Activated CD8-positive, alpha-beta memory T cell treated with anti-CD3 and anti-CD28 coated beads for 24 hours (primary cell): Measurements from ENCODE around the gene RAMP1.
A peak's percentile ranks its signal among the peaks of the same experiment; 100 is the strongest.

Source experiments
- DNase-seq: peaks from one replicate; pipeline ENCODE4 v3.0.0-alpha.2; 2020

Gene RAMP1

DNA sequence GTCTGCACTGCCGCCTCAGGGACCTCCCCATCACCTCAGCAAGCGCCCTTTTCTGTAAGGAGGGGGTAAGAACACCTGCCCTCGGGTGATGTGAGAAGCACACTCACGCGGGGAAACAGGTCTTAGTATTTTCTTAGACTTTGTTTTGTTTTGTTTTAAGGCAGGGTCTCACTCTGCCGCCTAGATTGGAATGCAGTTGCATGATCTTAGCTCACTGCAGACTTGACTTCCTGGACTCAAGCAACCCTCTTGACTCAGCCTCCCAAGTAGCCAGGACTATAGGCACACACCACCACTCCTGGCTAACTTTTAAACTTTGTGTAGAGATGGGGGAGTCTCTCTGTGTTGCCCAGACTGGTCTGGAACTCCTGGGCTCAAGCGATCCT, 37.1 kb downstream of the RAMP1 start:
- no peak for DNase-seq

- DNase-seq = no peak
Measured at GRCh38 chr2:237896956-237897355, 37.5 kb downstream of the RAMP1 start.

GRCh38 chr2:237898057-237898414, 38.6 kb downstream of the RAMP1 start:
- no peak for DNase-seq

GRCh38 chr2:237900891-237901831, 41.7 kb downstream of the RAMP1 start:
- DNase-seq = no peak

GRCh38 chr2:237901932-237902850, 42.8 kb downstream of the RAMP1 start:
- no peak for DNase-seq

GRCh38 chr2:237904831-237905599, 45.6 kb downstream of the RAMP1 start:
- DNase-seq = peak; percentile 64

GRCh38 chr2:237907144-237907543, 47.7 kb downstream of the RAMP1 start:
- no peak for DNase-seq

GRCh38 chr2:237909075-237909695, 49.8 kb downstream of the RAMP1 start:
- no peak for DNase-seq

GRCh38 chr2:237909801-237910475, 50.5 kb downstream of the RAMP1 start:
- DNase-seq = no peak

GRCh38 chr2:237910576-237911362, 51.3 kb downstream of the RAMP1 start:
- DNase-seq = no peak

GRCh38 chr2:237911363-237912017, 52.1 kb downstream of the RAMP1 start:
- no peak for DNase-seq

DNA sequence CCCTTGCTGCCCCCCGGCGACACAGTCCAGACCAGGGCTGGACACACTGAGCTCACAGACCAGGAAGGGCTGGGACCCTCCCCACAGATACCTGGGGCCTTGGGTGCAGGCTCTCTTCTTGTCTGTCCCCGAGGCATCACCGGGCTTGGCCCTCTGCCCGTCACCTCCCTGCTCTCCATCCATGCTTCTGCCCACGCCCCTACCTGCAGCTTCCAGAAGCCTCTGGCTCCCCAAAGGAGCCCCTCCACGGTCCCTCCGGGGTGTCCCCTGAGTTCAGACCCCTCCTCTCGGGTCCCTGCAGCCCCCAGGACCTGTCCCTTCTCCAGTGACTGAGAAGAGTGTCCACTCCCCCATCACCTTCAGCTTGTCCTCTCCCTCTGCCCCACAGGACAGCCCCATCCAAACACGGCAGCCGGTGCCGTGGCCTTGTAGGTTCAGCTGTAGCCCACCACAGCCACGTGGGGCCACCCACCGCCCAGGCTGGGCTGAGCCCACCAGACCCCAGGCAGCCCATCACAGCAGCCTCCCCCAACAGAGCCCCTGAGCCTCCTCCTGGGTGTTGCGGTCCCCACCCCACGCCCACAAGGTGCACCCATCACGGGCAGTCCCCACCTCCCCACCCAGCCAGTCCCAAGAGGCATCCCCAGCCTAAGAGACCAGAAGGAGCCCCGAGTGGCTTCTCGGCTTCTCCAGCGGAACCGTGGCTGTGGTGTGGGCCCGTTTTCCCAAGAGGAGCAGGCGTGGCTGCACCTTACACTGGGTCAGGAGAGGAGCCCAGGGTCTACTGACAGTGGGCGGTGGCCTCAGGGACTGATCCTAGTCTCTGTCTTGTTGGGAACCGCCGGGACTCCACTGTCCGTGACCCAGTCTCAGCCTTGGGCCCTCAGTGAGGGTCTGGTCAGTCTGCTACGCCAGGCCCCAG, 53.1 kb downstream of the RAMP1 start:
- no peak for DNase-seq

- no peak for DNase-seq
Measured at GRCh38 chr2:237913193-237913917, 53.9 kb downstream of the RAMP1 start.

DNA sequence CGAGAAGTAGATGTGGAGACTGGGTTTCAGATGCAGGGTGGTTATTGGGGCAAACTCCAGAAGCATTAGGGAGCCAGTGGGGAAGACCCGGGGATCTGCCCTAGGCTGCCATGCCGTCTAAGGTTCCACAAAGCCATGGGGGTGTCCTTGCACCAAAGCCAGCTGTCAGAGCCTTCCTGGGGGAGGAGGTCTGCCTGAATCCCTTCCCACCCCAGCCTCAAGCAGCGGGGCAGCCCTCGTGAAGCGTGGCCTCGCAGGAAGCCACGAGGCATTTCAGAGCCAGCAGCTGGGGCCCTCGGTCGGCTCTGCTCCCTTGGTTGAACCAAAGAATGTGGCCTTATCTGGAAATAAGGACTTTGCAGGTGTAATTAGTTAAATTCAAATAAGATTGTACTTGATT, 56.2 kb downstream of the RAMP1 start:
- no peak for DNase-seq

- no peak for DNase-seq
Measured at GRCh38 chr2:237916296-237916695, 56.9 kb downstream of the RAMP1 start.

DNA sequence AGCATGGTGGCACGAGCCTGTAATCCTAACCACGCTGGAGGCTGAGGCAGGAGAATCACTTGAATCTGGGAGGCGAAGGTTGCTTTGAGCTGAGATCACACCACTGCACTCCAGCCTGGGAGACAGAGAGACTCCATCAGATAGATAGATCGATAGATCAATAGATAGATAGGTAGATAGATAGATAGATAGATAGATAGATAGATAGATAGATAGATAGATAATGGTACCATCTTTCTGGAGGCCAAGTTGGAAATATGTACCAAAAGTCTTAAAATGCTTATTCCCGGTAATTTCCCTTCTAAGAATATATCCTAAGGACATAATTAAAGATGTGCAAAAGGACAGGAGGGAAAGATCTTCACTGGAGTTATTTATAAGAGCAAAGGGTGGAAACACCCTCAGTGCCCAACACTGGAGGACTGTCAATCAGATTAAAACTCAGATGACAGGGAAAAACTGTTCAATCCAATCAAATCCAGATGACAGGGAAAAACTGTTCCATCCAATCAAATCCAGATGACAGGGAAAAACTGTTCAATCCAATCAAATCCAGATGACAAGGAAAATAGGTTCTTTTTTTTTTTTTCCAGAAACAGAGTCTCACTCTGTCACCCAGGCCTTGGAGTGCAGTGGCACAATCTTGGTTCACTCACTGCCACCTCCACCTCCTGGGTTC, 58.4 kb downstream of the RAMP1 start:
- no peak for DNase-seq

DNA sequence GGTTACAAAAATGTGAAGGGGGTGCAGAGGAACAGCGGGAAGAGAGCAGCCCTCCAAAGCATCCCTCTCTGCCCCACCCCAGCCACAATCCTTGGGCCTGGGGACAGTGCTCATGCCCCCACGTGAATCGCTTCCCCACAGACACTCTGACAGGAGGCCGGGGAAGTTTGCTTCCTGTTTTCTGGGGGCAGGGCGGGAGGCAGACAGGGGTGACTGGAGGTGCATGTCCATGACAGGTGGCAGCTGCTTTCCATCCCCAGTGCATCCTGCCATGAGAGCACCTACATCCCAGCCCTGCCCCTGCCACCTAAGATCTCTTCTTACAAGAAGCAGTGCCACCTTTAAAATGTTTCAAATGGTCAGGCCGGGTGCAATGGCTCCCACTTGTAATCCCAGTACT, 60.2 kb downstream of the RAMP1 start:
- no peak for DNase-seq

- no peak for DNase-seq
Measured at GRCh38 chr2:237920673-237921072, 61.2 kb downstream of the RAMP1 start.
